ENCODE results near the gene PYGM.

The PYGM gene

DNA sequence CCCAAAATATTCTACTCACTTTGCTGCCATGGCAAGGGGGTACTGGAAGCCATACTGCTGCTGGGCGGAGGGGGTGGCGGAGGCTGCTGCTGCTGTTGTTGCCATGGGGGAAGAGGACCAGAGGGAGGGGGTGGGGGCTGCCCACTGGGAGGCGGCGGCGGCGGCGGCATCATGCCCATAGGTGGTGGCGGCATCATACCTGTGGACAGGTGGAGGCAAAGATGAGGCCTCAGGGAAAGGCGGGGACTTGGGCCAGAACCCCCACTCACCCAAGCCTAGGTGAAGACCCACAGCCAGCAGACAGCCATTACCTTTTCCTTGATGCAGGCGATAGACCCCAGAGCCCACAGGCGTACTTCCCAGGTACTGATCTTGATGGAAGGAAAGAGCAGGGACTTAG lies 7.1 kb upstream of the PYGM start:
- no peak for DNase-seq

GRCh38 chr11:64765851-64766665 lies 6.3 kb upstream of the PYGM start:
- DNase-seq, result no peak

DNA sequence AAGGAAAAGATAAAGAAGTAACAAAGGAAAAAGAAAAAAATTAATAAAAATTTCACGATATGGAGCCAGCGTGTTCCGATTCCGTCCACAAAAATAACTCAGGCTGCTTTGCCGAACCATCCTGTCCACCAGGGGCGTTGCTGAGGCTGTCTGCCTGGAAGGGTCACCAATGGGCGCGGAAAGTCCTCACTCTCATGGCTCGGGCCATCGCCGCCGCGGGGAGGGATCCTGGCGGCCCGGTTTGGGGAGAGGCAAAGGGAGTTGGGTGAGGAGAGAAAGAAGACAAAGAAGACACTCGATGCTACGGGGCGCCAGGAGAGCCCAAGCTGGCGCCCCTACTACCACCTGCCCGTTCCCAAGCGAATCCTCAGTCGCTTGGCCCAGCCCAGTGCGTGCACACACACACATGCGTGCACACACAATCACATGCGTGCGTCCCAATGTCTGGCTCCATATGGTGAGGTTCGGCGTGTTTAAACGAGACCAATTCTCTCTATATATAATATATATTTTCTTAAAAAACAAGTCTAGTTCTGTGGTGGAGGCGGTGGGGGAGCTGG lies 5.6 kb upstream of the PYGM start:
- no peak for DNase-seq

GRCh38 chr11:64764753-64765152 lies 5.0 kb upstream of the PYGM start:
- DNase-seq, result no peak

GRCh38 chr11:64764040-64764611 lies 4.4 kb upstream of the PYGM start:
- DNase-seq, result no peak

DNA sequence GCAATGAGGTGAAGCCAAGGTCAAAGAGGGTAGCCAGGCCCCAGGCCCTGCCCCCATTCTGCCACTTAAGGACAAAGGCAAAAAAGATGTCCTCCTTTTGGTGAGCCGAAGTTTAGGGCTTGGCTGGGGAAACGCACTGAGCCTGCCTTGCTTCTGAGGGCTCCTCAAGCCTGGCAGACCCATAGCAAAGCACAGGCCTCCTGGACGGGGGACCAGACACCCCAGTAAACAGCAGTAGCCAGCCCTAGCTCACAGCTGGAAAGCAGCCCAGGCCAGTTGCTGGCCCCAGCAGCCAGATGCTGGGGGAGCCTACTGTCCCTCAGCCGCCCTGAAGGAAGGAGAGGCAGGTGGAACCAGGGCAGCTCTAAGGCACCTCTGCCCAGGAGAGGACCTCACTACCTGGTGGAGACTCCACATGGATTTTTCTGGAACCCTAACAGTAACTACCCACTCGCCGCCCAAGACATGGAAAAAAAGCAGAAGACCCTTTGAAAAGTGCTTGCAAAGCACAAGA lies 3.8 kb upstream of the PYGM start:
- DNase-seq, result no peak

DNA sequence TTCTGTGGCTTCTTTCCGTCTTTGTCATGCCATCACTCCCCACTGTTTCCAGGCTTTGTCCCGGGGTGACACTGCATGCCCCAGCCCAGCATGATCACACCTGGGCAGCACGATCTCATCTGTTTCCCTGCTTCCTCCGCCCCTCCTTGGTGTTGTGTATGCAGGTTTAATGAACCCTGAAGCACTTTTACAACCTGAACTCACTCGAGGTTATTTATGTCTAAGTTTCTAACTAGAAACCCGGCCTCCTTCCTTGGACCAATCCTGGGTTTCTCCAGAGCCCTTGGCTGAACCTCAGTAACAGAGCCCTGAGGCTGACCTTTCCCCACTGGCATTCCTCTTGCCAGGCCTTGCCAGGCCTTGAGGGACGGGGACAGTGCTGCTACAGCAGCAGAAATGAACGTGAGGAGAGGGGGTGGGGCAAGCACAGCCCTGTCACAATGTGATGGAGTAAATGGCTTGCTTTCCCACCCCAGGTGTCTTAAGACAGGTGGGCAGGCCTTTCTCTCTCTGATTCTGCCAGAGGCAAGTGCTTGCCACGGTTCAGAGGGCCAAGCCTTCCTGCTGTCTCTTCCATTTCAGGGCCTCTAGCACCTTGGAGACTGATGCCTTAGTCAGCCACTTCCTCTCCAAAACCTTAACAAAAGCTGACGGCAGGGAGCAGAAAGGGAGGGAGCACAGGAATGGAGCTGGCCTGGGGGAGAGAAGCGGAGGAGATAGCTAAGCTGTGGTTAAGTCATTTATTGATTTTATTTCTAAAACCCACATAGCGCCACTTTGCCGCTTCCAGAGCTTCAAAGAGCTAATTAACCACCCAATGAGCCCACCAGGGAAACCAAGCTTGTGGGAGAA lies 3.1 kb upstream of the PYGM start:
- no peak for DNase-seq

DNA sequence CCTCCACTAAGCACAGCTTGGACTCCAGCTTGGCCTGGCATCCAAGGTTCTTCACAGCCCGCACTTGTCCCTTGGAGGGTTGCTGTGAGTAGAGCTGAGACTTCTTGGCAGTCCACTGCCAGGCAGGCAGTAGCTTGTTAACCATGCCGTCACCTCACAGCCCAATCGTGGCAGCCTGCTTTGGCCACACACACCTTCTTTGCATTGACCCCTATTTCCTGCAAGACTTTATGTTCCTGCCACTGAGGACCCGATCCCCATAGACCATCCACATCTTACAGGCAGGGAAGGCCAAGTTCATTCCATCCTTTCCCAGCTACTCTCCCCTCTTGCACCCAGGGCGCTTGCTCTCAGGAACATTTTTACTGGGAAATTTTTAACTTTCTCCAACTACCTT lies 2.5 kb upstream of the PYGM start:
- DNase-seq, result no peak

DNA sequence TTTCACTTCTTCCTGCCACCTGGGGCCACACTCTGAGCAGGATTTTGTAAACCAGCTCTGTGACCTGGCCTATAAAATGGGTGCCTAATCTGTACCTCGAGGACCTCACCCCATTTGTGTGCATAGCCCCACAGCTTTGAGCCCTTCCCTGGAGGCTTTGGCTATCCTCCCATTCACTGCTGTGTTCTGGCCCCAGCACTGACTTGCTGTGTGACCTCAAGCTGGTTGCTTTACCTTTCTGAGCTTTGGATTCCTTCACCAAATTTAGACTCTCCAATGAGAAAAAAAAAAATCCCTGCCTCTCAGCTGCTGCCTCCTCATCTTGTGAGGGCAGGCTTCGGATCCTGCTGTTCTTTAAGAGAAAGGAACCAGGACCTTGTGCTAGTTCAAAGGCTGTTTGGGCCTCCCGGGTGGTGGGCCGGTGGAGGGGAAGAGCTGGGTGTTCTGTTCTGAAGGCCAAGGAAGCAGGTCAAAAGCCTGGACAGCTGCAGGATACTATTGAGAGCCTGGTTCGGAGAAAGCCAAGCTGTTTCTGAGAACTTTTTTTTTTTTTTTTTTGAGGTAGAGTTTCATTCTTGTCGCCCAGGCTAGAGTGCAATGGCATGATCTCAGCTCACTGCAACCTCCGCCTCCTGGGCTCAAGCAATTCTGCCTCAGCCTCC lies 1.1 kb upstream of the PYGM start:
- DNase-seq, result no peak

GRCh38 chr11:64759131-64759721 lies 548 bp downstream of the PYGM start:
- DNase-seq, result no peak

GRCh38 chr11:64758330-64759079 lies 1.3 kb downstream of the PYGM start:
- DNase-seq, result no peak

GRCh38 chr11:64757549-64758329 lies 2.0 kb downstream of the PYGM start:
- DNase-seq, result no peak

- no peak for DNase-seq
Measured at GRCh38 chr11:64755681-64756361, 4.0 kb downstream of the PYGM start.

- no peak for DNase-seq
Measured at GRCh38 chr11:64754919-64755662, 4.7 kb downstream of the PYGM start.

GRCh38 chr11:64754124-64754918 lies 5.5 kb downstream of the PYGM start:
- no peak for DNase-seq

GRCh38 chr11:64753380-64754123 lies 6.2 kb downstream of the PYGM start:
- no peak for DNase-seq

GRCh38 chr11:64753019-64753379 lies 6.8 kb downstream of the PYGM start:
- DNase-seq, result no peak

All from stimulated activated CD4-positive, alpha-beta T cell treated with anti-CD3 and anti-CD28 coated beads, Interleukin-12 subunit alpha, Interleukin-12 subunit beta, amount 100 ng/mL, for 4 hours (primary cell).